GM12875 (cell line): ENCODE results near the gene MAMSTR.
"Not testable (repeated sequence)": the region's sequence is repeated elsewhere in the genome, so short reads cannot be mapped to it uniquely, and the experiment has no call there.

ENCODE experiments used
- H3K4me3 ChIP-seq: one replicate; pipeline ENCODE4 v1.5.1; 2011; ENCODE audit warnings: low read depth, low read length, control low read depth
- CTCF ChIP-seq: IDR thresholded peaks from 2 replicates; pipeline ENCODE4 v1.5.1; 2011; ENCODE audit warnings: low read depth, mild to moderate bottlenecking, control low read depth, inconsistent platforms, low read length, moderate library complexity, borderline replicate concordance; ENCODE audit not compliant: insufficient read depth

MAMSTR gene

GRCh38 chr19:48719263-48720171 is at the start of gene MAMSTR:
Gene MAMSTR, minus strand, starts transcription at chr19:48719725. Its CDS starts 694 bp downstream, at chr19:48719031.
- TF ChIP-seq CTCF = no peak
- H3K4me3 ChIP-seq = peak within 1 kb of the TSS; percentile 44

GRCh38 chr19:48768994-48769713 is 49.6 kb upstream of the MAMSTR start:
- no peak for TF ChIP-seq CTCF
- H3K4me3 ChIP-seq = no peak overlapping the region

GRCh38 chr19:48768171-48768753 is 48.7 kb upstream of the MAMSTR start:
- H3K4me3 ChIP-seq = not testable (repeated sequence)

- not testable (repeated sequence) for H3K4me3 ChIP-seq
Observed at GRCh38 chr19:48765816-48766215, 46.3 kb upstream of the MAMSTR start.

- TF ChIP-seq CTCF = no peak
- no peak overlapping the region for H3K4me3 ChIP-seq
Observed at GRCh38 chr19:48760504-48761205, 41.1 kb upstream of the MAMSTR start.

- no peak for TF ChIP-seq CTCF
- no peak overlapping the region for H3K4me3 ChIP-seq
Observed at GRCh38 chr19:48757741-48758144, 38.2 kb upstream of the MAMSTR start.

GRCh38 chr19:48757089-48757675 is 37.7 kb upstream of the MAMSTR start:
- no peak for TF ChIP-seq CTCF
- H3K4me3 ChIP-seq = no peak overlapping the region
